ENCODE measurements around the gene ISLR. TPM values are rescaled to one million over a fixed set of nuclear protein-coding genes. Genes with fewer than 3 reads are reported as not detected.

ISLR gene
- total and polyA plus RNA-seq, 12 donors, result 8.8 to 19.7 (median 13.2) TPM

DNA sequence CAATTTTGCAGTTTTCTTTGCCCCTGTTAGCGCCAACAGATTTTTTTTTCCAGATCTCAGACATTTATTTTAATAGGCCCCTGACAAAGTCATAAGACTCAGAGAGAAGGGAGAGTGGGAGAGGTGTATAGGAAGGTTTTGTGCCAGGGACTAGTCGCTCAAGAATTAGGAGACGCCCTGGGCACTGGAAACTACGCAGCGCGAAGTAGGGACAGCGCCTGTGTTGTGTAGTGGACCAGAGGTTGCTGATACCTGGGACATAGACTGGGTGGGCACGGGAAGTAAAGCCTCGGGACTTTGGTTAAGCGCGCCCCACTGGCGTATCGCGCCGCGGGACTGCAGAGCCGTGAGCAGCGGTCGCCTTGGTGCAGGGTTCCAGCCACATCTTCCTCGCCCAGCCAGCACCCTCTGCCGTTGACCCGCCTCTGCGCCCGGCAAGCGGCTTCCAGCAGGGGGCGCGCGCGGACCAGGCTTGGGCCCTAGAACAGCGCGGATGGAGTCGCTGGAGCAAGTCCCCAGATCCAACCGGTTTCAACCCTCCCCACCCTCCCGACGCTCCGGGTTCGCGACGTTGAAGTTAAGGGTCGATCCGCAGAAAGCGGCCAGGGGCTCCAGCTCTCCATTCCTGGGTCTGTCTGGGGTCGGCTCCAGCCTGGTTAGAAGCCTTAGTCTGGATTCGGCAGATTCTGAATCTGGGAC, 46.1 kb upstream of the ISLR start:
- TF ChIP-seq CTCF (IDR thresholded peaks at IDR 0.05), result peak; percentile 98 to 100 (median 99)
- H3K27ac ChIP-seq, result peak overlapping the region in 8 of 10 donors; percentile 50 to 89 (median 80)
- peak overlapping the region in 9 of 10 donors; percentile 33 to 64 (median 55) for H3K4me3 ChIP-seq
- WGBS, 2 donors, result 6 to 9% methylated on average over 44 of the region's 44 CpGs
- H3K36me3 ChIP-seq, result no peaks in the 10 kb centered on the region
- H3K27me3 ChIP-seq, result peaks cover 0 to 90% (median 75%) of the 10 kb centered on the region in 7 donors
- DNase-seq (peak; percentile 90 to 92), ATAC-seq (peak; percentile 93 to 96 (median 95))
- H3K4me1 ChIP-seq, result peaks cover 3 to 52% (median 40%) of the 10 kb centered on the region in 9 donors
- intact Hi-C loops (cut with DNase I), result loop anchor here (1.0 to 10.0 kb wide), 15 partner anchors 75 to 195 kb away; no protein-coding TSS in a partner anchor
- H3K9me3 ChIP-seq, result no peaks in the 10 kb centered on the region

DNA sequence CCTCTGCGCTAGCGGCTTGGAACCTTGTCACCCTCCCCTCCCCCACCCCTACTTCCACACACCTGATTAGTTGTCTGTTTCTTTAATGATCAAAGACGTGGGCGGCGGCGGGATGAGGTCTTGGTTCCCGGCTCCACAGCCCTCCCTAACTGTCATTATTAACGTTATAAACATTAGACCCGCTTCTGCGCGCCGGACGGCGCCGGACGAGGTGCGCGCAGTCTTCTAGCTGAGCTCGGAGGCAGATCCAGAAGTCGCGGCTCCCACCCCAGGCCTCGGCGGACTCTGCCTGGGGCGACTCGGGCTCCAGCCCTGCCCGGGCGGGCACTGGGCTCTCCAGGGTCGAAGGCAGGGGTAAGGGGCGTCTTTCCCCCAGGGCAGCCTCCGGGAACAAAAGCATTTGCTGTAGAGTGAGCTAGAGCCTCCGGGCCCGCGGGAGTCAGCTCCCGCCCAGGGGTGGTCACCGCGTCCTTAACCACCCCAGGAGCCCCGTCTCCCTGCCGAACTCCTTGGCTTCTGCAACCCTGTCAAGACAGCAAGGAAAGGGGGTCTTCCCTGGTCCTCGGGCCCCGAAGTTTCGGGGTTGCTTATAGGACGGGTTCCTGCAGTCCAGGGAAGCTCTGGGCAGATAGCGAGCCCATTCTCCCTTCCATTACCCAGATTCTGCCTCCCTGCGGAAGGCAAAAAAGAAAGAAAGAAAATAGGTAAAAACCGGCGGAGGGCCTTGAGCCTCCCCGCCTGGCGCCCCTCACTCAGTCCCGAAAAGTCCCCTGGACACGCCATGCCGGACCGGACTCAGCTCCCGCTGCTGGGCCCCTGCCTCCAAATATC, 45.3 kb upstream of the ISLR start:
- ATAC-seq (peak; percentile 18 to 61 (median 46)), DNase-seq (peak in 1 of 2 donors; percentile 30)
- peaks cover 3 to 60% (median 48%) of the 10 kb centered on the region in 9 donors for H3K4me1 ChIP-seq
- peaks cover 0 to 94% (median 75%) of the 10 kb centered on the region in 7 donors for H3K27me3 ChIP-seq
- peak overlapping the region in 9 of 10 donors; percentile 31 to 89 (median 78) for H3K27ac ChIP-seq
- no peaks in the 10 kb centered on the region for H3K9me3 ChIP-seq
- intact Hi-C loops (cut with DNase I), result loop anchor here (1.0 to 10.0 kb wide), 16 partner anchors 53 to 194 kb away; no protein-coding TSS in a partner anchor
- peak overlapping the region; percentile 20 to 64 (median 52) for H3K4me3 ChIP-seq
- WGBS, 2 donors, result 6 to 7% methylated on average over 53 of the region's 53 CpGs
- H3K36me3 ChIP-seq, result peaks cover 0 to 7% (median 0%) of the 10 kb centered on the region in 9 donors
- TF ChIP-seq CTCF (IDR thresholded peaks at IDR 0.05), result no peak

- peak overlapping the region; percentile 20 to 64 (median 52) for H3K4me3 ChIP-seq
- no peak for DNase-seq
- H3K9me3 ChIP-seq, result no peaks in the 10 kb centered on the region
- peak overlapping the region in 8 of 10 donors; percentile 50 to 89 (median 80) for H3K27ac ChIP-seq
- TF ChIP-seq CTCF (IDR thresholded peaks at IDR 0.05), result no peak
- peak in 4 of 8 donors; percentile 1 to 25 (median 16) for ATAC-seq
- 9 to 10% methylated on average over 41 to 43 of the region's 43 CpGs for WGBS, 2 donors
- intact Hi-C loops (cut with DNase I), result loop anchor here in 9 of 10 donors (2.0 to 10.0 kb wide), 10 partner anchors 52 to 193 kb away; no protein-coding TSS in a partner anchor
- peaks cover 3 to 60% (median 49%) of the 10 kb centered on the region in 9 donors for H3K4me1 ChIP-seq
- peaks cover 0 to 14% (median 0%) of the 10 kb centered on the region in 9 donors for H3K36me3 ChIP-seq
- H3K27me3 ChIP-seq, result peaks cover 0 to 98% (median 79%) of the 10 kb centered on the region in 7 donors
Observed at GRCh38 chr15:74128785-74129585, 44.5 kb upstream of the ISLR start.

All from heart right ventricle (tissue), 16 donors.